Panc1 (cell line): Measurements from ENCODE around the gene MKLN1. TPM values are rescaled to one million over a fixed set of nuclear protein-coding genes. Genes with fewer than 3 reads are reported as not detected.
A peak's percentile ranks its signal among the peaks of the same experiment; 100 is the strongest.
"Not testable (repeated sequence)": the region's sequence is repeated elsewhere in the genome, so short reads cannot be mapped to it uniquely, and the experiment has no call there.

Experiments
- ATAC-seq: fragments of 200-7000 bp; cut with Tn5 transposase; 2 replicates; pipeline ENCODE4 v1.9.1; 2020; ENCODE audit warnings: mild to moderate bottlenecking, moderate library complexity
- BruUV-seq: library from RNA; stranded (reverse); fragments of 400-500 nt; replicated peaks from 2 replicates; lab custom pipeline; 2021; lab: Mats Ljungman, UMichigan
- CTCF ChIA-PET: fragments of 300-600 bp; sonication (Branson Sonifier 250); formaldehyde crosslinking; loops from one replicate; lab custom pipeline; 2022; ENCODE audit warnings: antibody characterized with exemption; lab: Charles Lee
- POLR2A ChIA-PET: fragments of 300-600 bp; sonication (Branson Sonifier 250); formaldehyde crosslinking; loops from one replicate; lab custom pipeline; 2022; ENCODE audit warnings: antibody characterized with exemption; lab: Charles Lee
- DNase-seq: peaks from one replicate; pipeline ENCODE4 v3.0.0-alpha.2; 2010; ENCODE audit warnings: low read depth, low spot score
- H3K27ac ChIP-seq: 2 replicates; pipeline ENCODE4 v1.5.1; 2011; ENCODE audit warnings: mild to moderate bottlenecking, low read length, inconsistent platforms
- H3K27me3 ChIP-seq: fragments of 200-500 bp; sonication (Bioruptor generic); 2 replicates; pipeline ENCODE4 v1.6.0; 2014; ENCODE audit warnings: low read length, inconsistent platforms; ENCODE audit not compliant: control insufficient read depth, insufficient read depth
- H3K36me3 ChIP-seq: fragments of 200-500 bp; sonication (Bioruptor generic); 2 replicates; pipeline ENCODE4 v1.5.1; 2014; ENCODE audit warnings: inconsistent platforms, mild to moderate bottlenecking, low read length, moderate library complexity; ENCODE audit not compliant: control insufficient read depth, insufficient read depth
- H3K4me1 ChIP-seq: 2 replicates; pipeline ENCODE4 v1.5.1; 2011; ENCODE audit warnings: inconsistent platforms, mild to moderate bottlenecking, low read length, moderate library complexity; ENCODE audit not compliant: control insufficient read depth, insufficient read depth
- H3K4me3 ChIP-seq, 2 experiments: 2 replicates each; pipeline ENCODE4 v1.5.1; 2011 to 2012; ENCODE audit warnings: low read depth in 2 of 2, low read length in 2 of 2, mild to moderate bottlenecking in 2 of 2, inconsistent platforms in 1 of 2, moderate library complexity in 1 of 2
- H3K9me3 ChIP-seq: fragments of 200-500 bp; sonication (Bioruptor generic); 2 replicates; pipeline ENCODE4 v1.5.1; 2014; ENCODE audit warnings: low read depth, mild to moderate bottlenecking, inconsistent platforms, low read length, moderate library complexity; ENCODE audit not compliant: control insufficient read depth, insufficient read depth
- CTCF ChIP-seq: fragments of 450-650 bp; IDR thresholded peaks from 2 replicates; pipeline ENCODE4 v1.5.1; 2017; ENCODE audit warnings: mild to moderate bottlenecking
- POLR2AphosphoS5 ChIP-seq: IDR thresholded peaks from 2 replicates; pipeline ENCODE4 v1.6.1; 2012; ENCODE audit warnings: mild to moderate bottlenecking, low read depth, low read length, moderate library complexity
- SIN3A ChIP-seq: IDR thresholded peaks from 2 replicates; pipeline ENCODE4 v1.6.1; 2012; ENCODE audit warnings: low read depth, mild to moderate bottlenecking, low read length, moderate library complexity, borderline replicate concordance; ENCODE audit not compliant: insufficient read depth
- TCF7L2 ChIP-seq: IDR thresholded peaks from 2 replicates; pipeline ENCODE4 v1.6.1; 2011; ENCODE audit warnings: mild to moderate bottlenecking, low read depth, low read length, inconsistent platforms
- in situ Hi-C: cut with HindIII; loops from 2 replicates; pipeline ENCODE4 v1.10.0; 2016; ENCODE audit warnings: low sequenced_read_pairs, low pct_unique_long_range_greater_than_20kb
- intact Hi-C: fragments of 100-400 bp; cut with micrococcal nuclease; formaldehyde crosslinking; loops from one replicate; pipeline ENCODE4 v1.10.0; 2022; ENCODE audit not compliant: unreplicated experiment
- total RNA-seq: library from RNA; stranded (reverse); gene quantifications from one replicate; pipeline ENCODE4 v1.2.1, GENCODE V29; 2021; ENCODE audit not compliant: unreplicated experiment
- TF ChIP-seq, protein P1 (sequence below), 2 experiments: IDR thresholded peaks; 2 replicates each; pipeline ENCODE4 v1.6.1; 2011 to 2012; ENCODE audit warnings: low read depth in 2 of 2, control low read depth in 1 of 2, low read length in 1 of 2, mild to moderate bottlenecking in 1 of 2, moderate library complexity in 1 of 2; ENCODE audit not compliant: insufficient read depth in 1 of 2

The MKLN1 gene
- total RNA-seq, 1 experiment from 2014 or later: 46.4 TPM

DNA sequence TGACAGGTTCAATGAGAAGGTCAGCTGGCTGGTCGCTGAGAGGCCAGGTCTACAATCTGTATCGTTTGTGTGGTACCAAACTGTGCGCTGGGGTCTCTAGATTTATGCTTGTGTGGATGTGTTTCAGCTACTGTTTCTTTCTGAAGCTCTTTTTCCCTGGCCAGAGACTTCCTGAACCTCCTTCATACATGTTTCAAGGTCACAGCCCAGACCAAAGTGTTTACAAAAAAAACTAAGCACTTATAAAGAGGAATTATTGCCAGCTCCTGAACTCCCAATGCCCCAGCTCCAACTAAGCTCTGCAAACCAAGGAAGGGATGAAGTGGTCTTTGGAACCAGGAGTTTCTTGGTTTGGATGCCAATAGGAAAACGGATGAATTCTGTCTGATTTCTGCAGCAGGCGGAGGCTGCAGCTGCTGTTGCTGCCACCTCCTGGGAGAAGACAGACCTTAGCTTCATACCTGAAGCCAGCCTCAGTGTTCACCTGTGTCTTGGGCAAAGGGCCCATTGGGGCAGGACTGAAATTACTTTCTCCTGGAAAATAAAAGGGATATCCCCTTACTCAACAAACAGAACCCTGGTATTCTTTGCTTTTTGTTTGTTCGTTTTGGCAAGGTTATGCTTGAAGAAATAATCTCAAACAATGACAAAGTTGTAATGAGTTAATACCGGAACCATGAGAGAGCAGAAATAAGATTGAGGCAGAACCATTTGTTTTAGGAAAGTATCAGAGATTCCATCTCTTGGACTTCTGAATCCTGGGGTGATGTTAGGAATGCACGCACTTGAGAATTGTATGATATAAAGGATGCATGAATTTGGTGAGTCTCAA lies 24.6 kb upstream of the MKLN1 start:
- intact Hi-C loops: loop anchor here (5.0 kb wide), 2 partner anchors 196 to 231 kb away; no protein-coding TSS in a partner anchor
- CTCF ChIA-PET: interaction anchor here (0.6 to 0.9 kb wide), 3 partner anchors 137 to 646 kb away, joined by 3 to 4 read pairs (median 3); no protein-coding TSS in a partner anchor
- no peaks in the 10 kb centered on the region for H3K27me3 ChIP-seq
- H3K9me3 ChIP-seq: no peaks in the 10 kb centered on the region
- in situ Hi-C loops: no loop called here
- no peak for DNase-seq
- no peak overlapping the region for H3K27ac ChIP-seq
- no peak overlapping the region for H3K4me3 ChIP-seq
- H3K4me1 ChIP-seq: peaks cover 5% of the 10 kb centered on the region; the same call in 1 of the 2 replicates
- POLR2A ChIA-PET: interaction anchor here (0.6 kb wide), 1 partner anchor 404 kb away, joined by 3 read pairs; no protein-coding TSS in a partner anchor
- BruUV-seq: no TSS peak
- ATAC-seq: peak; percentile 83
- H3K36me3 ChIP-seq: no peaks in the 10 kb centered on the region
- TF ChIP-seq SIN3A (no peak), TCF7L2 (no peak), POLR2AphosphoS5 (no peak), CTCF (peak; percentile 81)
- TF ChIP-seq, protein P1, sequence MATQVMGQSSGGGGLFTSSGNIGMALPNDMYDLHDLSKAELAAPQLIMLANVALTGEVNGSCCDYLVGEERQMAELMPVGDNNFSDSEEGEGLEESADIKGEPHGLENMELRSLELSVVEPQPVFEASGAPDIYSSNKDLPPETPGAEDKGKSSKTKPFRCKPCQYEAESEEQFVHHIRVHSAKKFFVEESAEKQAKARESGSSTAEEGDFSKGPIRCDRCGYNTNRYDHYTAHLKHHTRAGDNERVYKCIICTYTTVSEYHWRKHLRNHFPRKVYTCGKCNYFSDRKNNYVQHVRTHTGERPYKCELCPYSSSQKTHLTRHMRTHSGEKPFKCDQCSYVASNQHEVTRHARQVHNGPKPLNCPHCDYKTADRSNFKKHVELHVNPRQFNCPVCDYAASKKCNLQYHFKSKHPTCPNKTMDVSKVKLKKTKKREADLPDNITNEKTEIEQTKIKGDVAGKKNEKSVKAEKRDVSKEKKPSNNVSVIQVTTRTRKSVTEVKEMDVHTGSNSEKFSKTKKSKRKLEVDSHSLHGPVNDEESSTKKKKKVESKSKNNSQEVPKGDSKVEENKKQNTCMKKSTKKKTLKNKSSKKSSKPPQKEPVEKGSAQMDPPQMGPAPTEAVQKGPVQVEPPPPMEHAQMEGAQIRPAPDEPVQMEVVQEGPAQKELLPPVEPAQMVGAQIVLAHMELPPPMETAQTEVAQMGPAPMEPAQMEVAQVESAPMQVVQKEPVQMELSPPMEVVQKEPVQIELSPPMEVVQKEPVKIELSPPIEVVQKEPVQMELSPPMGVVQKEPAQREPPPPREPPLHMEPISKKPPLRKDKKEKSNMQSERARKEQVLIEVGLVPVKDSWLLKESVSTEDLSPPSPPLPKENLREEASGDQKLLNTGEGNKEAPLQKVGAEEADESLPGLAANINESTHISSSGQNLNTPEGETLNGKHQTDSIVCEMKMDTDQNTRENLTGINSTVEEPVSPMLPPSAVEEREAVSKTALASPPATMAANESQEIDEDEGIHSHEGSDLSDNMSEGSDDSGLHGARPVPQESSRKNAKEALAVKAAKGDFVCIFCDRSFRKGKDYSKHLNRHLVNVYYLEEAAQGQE (IDR thresholded peaks at IDR 0.05; ENCODE audit: insufficient read depth in 1 of 2, low read depth in 2 of 2, low read length in 1 of 2): no peak

- no peaks in the 10 kb centered on the region for H3K4me1 ChIP-seq
- BruUV-seq: no TSS peak
- ChIA-PET CTCF (interaction anchor here (0.8 kb wide), 1 partner anchor 264 kb away, joined by 3 read pairs; no protein-coding TSS in a partner anchor), POLR2A (interaction anchor here (0.5 kb wide), 1 partner anchor 144 kb away, joined by 13 read pairs; no protein-coding TSS in a partner anchor)
- H3K27ac ChIP-seq: no peak overlapping the region
- in situ Hi-C loops: no loop called here
- DNase-seq: no peak
- no peaks in the 10 kb centered on the region for H3K27me3 ChIP-seq
- no peaks in the 10 kb centered on the region for H3K36me3 ChIP-seq
- H3K4me3 ChIP-seq: no peak overlapping the region
- no peaks in the 10 kb centered on the region for H3K9me3 ChIP-seq
- intact Hi-C loops: no loop called here
- no peak for TF ChIP-seq SIN3A
- TF ChIP-seq TCF7L2: no peak
- TF ChIP-seq, protein P1 (IDR thresholded peaks at IDR 0.05; ENCODE audit: insufficient read depth in 1 of 2, low read depth in 2 of 2, low read length in 1 of 2): no peak
- TF ChIP-seq POLR2AphosphoS5: no peak
- TF ChIP-seq CTCF: no peak
- no peak for ATAC-seq
These were observed 22.5 kb upstream of the MKLN1 start for GRCh38 chr7:131305152-131305551.

DNA sequence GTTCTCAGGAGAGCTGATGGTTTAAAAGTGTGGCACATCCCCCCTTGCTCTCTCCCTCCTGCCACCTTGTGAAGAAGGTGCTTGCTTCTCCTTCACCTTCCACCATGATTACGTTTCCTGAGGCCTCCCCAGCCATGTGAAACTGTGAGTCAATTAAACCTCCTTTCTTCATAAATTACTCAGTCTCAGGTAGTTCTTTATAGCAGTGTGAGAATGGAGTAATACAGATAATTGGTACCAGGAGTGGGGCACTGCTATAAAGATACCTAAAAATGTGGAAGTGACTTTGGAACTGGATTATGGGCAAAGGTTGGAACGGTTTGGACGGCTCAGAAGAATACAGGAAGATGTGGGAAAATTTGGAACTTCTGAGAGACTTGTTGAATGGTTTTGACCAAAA lies 21.6 kb upstream of the MKLN1 start:
- ATAC-seq, BruUV-seq, POLR2A ChIA-PET, DNase-seq, in situ Hi-C loops, H3K4me3 ChIP-seq, H3K27ac ChIP-seq, H3K36me3 ChIP-seq, H3K4me1 ChIP-seq, CTCF ChIA-PET, H3K27me3 ChIP-seq, intact Hi-C loops, H3K9me3 ChIP-seq: not testable (repeated sequence)
